Neural cell (in vitro differentiated cells): ENCODE results near the gene N4BP3. TPM values are rescaled to one million over a fixed set of nuclear protein-coding genes. Genes with fewer than 3 reads are reported as not detected.
"Not testable (repeated sequence)": the region's sequence is repeated elsewhere in the genome, so short reads cannot be mapped to it uniquely, and the experiment has no call there.

Experiments
- H2AFZ ChIP-seq: fragments of 200-600, 300-800 bp; sonication (generic), shearing (Covaris generic); 2 replicates; pipeline ENCODE4 v1.6.0; 2014; ENCODE audit warnings: low read depth, mild to moderate bottlenecking, antibody characterized with exemption, low read length, moderate library complexity
- H3F3A ChIP-seq: fragments of 200-600 bp; shearing (Covaris generic); 2 replicates; pipeline ENCODE4 v1.6.1; 2016; ENCODE audit warnings: mild to moderate bottlenecking, moderate library complexity, mixed read lengths, antibody characterized with exemption, low read length; ENCODE audit not compliant: insufficient read depth, poor library complexity, severe bottlenecking
- H3K27ac ChIP-seq: fragments of 200-600, 300-800 bp; sonication (generic), shearing (Covaris generic); 2 replicates; pipeline ENCODE4 v1.5.1; 2014; ENCODE audit warnings: mild to moderate bottlenecking, low read length, moderate library complexity
- H3K27me3 ChIP-seq: fragments of 300-800, 200-600 bp; sonication (generic), shearing (Covaris generic); 2 replicates; pipeline ENCODE4 v1.6.0; 2014; ENCODE audit warnings: mild to moderate bottlenecking, low read depth, low read length, moderate library complexity; ENCODE audit not compliant: insufficient read depth
- H3K36me3 ChIP-seq: fragments of 300-800, 200-600 bp; sonication (generic), shearing (Covaris generic); 2 replicates; pipeline ENCODE4 v1.5.1; 2014; ENCODE audit warnings: mild to moderate bottlenecking, antibody characterized with exemption, low read length, moderate library complexity; ENCODE audit not compliant: insufficient read depth
- H3K4me2 ChIP-seq: fragments of 300-800, 200-600 bp; sonication (generic), shearing (Covaris generic); 2 replicates; pipeline ENCODE4 v1.6.0; 2014; ENCODE audit warnings: mild to moderate bottlenecking, low read length
- H3K4me3 ChIP-seq: fragments of 300-800, 200-600 bp; sonication (generic), shearing (Covaris generic); 2 replicates; pipeline ENCODE4 v1.5.1; 2014; ENCODE audit warnings: mild to moderate bottlenecking, low read length, moderate library complexity
- H3K79me2 ChIP-seq: fragments of 200-600 bp; shearing (Covaris generic); replicated peaks from 2 replicates; pipeline ENCODE4 v1.6.0; 2014; ENCODE audit warnings: mild to moderate bottlenecking, low read length, moderate library complexity; ENCODE audit not compliant: insufficient read depth
- H3K9ac ChIP-seq: fragments of 300-800, 200-600 bp; sonication (generic), shearing (Covaris generic); 2 replicates; pipeline ENCODE4 v1.6.1; 2016; ENCODE audit warnings: mild to moderate bottlenecking, low read length, mixed read lengths
- H3K9me2 ChIP-seq: fragments of 200-600 bp; shearing (Covaris generic); 2 replicates; pipeline ENCODE4 v1.6.1; 2016; ENCODE audit warnings: mild to moderate bottlenecking, low read length, mixed read lengths; ENCODE audit not compliant: insufficient read depth
- H3K9me3 ChIP-seq: fragments of 200-600, 300-800 bp; sonication (generic), shearing (Covaris generic); 2 replicates; pipeline ENCODE4 v1.6.1; 2016; ENCODE audit warnings: mild to moderate bottlenecking, mixed run types, low read length, moderate library complexity, mixed read lengths
- H4K20me1 ChIP-seq: fragments of 200-600 bp; shearing (Covaris generic); 2 replicates; pipeline ENCODE4 v1.6.1; 2016; ENCODE audit warnings: mild to moderate bottlenecking, mixed run types; ENCODE audit not compliant: insufficient read depth
- CTCF ChIP-seq: fragments of 450-650 bp; IDR thresholded peaks from 2 replicates; pipeline ENCODE4 v1.5.1; 2014; ENCODE audit warnings: antibody characterized with exemption, mild to moderate bottlenecking, moderate library complexity; ENCODE audit not compliant: poor library complexity, severe bottlenecking
- EP300 ChIP-seq: fragments of 450-650 bp; conservative IDR thresholded peaks from 2 replicates; pipeline ENCODE4 v1.6.1; 2014; ENCODE audit warnings: antibody characterized with exemption, mild to moderate bottlenecking, moderate library complexity; ENCODE audit not compliant: poor library complexity, severe bottlenecking
- EZH2 ChIP-seq: fragments of 200-600, 300-800 bp; shearing (Covaris generic), sonication (generic); IDR thresholded peaks from 2 replicates; pipeline ENCODE4 v1.6.1; 2014; ENCODE audit warnings: antibody characterized with exemption, low read length, borderline replicate concordance, mild to moderate bottlenecking; ENCODE audit not compliant: insufficient read depth, poor library complexity, severe bottlenecking
- MXI1 ChIP-seq: fragments of 450-650 bp; conservative IDR thresholded peaks from 2 replicates; pipeline ENCODE4 v1.6.1; 2014; ENCODE audit warnings: antibody characterized with exemption, mild to moderate bottlenecking; ENCODE audit not compliant: poor library complexity, severe bottlenecking
- POLR2AphosphoS5 ChIP-seq: IDR thresholded peaks from 2 replicates; pipeline ENCODE4 v1.6.1; 2012
- RAD21 ChIP-seq: fragments of 450-650 bp; conservative IDR thresholded peaks from 2 replicates; pipeline ENCODE4 v1.6.1; 2014; ENCODE audit warnings: antibody characterized with exemption, mild to moderate bottlenecking, moderate library complexity
- SMC3 ChIP-seq: fragments of 450-650 bp; conservative IDR thresholded peaks from 2 replicates; pipeline ENCODE4 v1.6.1; 2014; ENCODE audit warnings: antibody characterized with exemption, mild to moderate bottlenecking, moderate library complexity; ENCODE audit not compliant: poor library complexity
- TAF1 ChIP-seq: IDR thresholded peaks from 2 replicates; pipeline ENCODE4 v1.6.1; 2012; ENCODE audit warnings: low read depth
- polyA plus RNA-seq: library from polyadenylated mRNA; depleted of rRNA; stranded (reverse); fragments of >200 nt; gene quantifications from 2 replicates; pipeline ENCODE4 v1.2.3, GENCODE V29; 2014
- TF ChIP-seq, protein P1 (sequence below): IDR thresholded peaks from 2 replicates; pipeline ENCODE4 v1.6.1; 2012; ENCODE audit warnings: borderline replicate concordance

N4BP3 gene
- polyA plus RNA-seq, 1 donor from 2014 or later: 4.6 TPM

- Histone ChIP-seq H3K4me3 (no peak overlapping the region), H3K27ac (no peak overlapping the region), H3K36me3 (no peaks in the 10 kb centered on the region), H3K4me2 (no peak overlapping the region), H3K9me3 (no peaks in the 10 kb centered on the region), H4K20me1 (no peaks in the 10 kb centered on the region), H3K9me2 (no peaks in the 10 kb centered on the region), H3K27me3 (no peaks in the 10 kb centered on the region), H2AFZ (no peak overlapping the region), H3K79me2 (no peaks in the 10 kb centered on the region), H3K9ac (no peak overlapping the region), H3F3A (no peaks in the 10 kb centered on the region)
- no peak for TF ChIP-seq POLR2AphosphoS5
- TF ChIP-seq CTCF: no peak
- TF ChIP-seq MXI1: no peak
- no peak for TF ChIP-seq EP300
- no peak for TF ChIP-seq RAD21
- no peak for TF ChIP-seq EZH2
- TF ChIP-seq, protein P1, sequence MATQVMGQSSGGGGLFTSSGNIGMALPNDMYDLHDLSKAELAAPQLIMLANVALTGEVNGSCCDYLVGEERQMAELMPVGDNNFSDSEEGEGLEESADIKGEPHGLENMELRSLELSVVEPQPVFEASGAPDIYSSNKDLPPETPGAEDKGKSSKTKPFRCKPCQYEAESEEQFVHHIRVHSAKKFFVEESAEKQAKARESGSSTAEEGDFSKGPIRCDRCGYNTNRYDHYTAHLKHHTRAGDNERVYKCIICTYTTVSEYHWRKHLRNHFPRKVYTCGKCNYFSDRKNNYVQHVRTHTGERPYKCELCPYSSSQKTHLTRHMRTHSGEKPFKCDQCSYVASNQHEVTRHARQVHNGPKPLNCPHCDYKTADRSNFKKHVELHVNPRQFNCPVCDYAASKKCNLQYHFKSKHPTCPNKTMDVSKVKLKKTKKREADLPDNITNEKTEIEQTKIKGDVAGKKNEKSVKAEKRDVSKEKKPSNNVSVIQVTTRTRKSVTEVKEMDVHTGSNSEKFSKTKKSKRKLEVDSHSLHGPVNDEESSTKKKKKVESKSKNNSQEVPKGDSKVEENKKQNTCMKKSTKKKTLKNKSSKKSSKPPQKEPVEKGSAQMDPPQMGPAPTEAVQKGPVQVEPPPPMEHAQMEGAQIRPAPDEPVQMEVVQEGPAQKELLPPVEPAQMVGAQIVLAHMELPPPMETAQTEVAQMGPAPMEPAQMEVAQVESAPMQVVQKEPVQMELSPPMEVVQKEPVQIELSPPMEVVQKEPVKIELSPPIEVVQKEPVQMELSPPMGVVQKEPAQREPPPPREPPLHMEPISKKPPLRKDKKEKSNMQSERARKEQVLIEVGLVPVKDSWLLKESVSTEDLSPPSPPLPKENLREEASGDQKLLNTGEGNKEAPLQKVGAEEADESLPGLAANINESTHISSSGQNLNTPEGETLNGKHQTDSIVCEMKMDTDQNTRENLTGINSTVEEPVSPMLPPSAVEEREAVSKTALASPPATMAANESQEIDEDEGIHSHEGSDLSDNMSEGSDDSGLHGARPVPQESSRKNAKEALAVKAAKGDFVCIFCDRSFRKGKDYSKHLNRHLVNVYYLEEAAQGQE: no peak
- no peak for TF ChIP-seq TAF1
- no peak for TF ChIP-seq SMC3
These were observed 27.1 kb upstream of the N4BP3 start for GRCh38 chr5:178086266-178086665.

GRCh38 chr5:178087199-178087598 lies 26.1 kb upstream of the N4BP3 start:
- not testable (repeated sequence) for H3K36me3 ChIP-seq

DNA sequence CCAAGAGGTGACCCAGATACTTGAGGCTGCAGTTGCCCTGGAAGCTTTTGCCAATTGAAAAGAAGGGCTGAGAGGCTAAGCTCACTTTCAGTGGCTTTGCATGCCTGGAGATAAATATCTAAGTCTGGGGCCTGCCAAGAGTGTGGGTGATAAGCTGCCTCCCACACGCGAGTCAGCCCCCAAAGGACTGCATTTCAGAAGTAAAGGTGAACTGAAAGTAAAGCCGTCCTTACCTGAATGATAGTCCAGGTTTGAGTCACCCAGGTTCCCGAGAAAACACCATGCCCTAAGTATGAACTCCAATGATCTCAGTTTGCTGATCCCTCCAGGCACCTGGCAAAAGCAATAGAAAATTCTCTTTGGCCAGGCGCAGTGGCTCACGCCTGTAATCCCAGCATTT lies 22.5 kb upstream of the N4BP3 start:
- no peak overlapping the region for H3K9ac ChIP-seq
- H3K9me2 ChIP-seq: no peaks in the 10 kb centered on the region
- no peaks in the 10 kb centered on the region for H3K9me3 ChIP-seq
- no peak overlapping the region for H3K4me2 ChIP-seq
- H3K27me3 ChIP-seq: no peaks in the 10 kb centered on the region
- no peak overlapping the region for H2AFZ ChIP-seq
- H3F3A ChIP-seq: no peaks in the 10 kb centered on the region
- no peak overlapping the region for H3K4me3 ChIP-seq
- no peaks in the 10 kb centered on the region for H4K20me1 ChIP-seq
- no peaks in the 10 kb centered on the region for H3K36me3 ChIP-seq
- TF ChIP-seq CTCF (no peak), SMC3 (no peak), EP300 (no peak), MXI1 (no peak), POLR2AphosphoS5 (no peak), RAD21 (no peak), TAF1 (no peak), EZH2 (no peak)
- TF ChIP-seq, protein P1: no peak
- no peaks in the 10 kb centered on the region for H3K79me2 ChIP-seq
- no peak overlapping the region for H3K27ac ChIP-seq

More at GRCh38 chr5:178087199-178087598, 26.1 kb upstream of the N4BP3 start:
- H3K27me3 ChIP-seq, H3K4me3 ChIP-seq, H3K79me2 ChIP-seq, H2AFZ ChIP-seq, H3F3A ChIP-seq, H3K9me3 ChIP-seq, H4K20me1 ChIP-seq, H3K4me2 ChIP-seq, H3K9ac ChIP-seq, H3K9me2 ChIP-seq, H3K27ac ChIP-seq: not testable (repeated sequence)
